Body of pancreas (tissue), 4 donors: ENCODE measurements around the gene COL9A3.

Experiments used
- CTCF ChIP-seq, 7 experiments: fragments of 450-650 bp in 4 of 7; fragments of 200-600 bp in 3 of 7; sonication (generic) in 3 of 7; IDR thresholded peaks; one replicate each; pipeline ENCODE4 v1.5.1; 2016 to 2019; ENCODE audit warnings: antibody characterized with exemption in 7 of 7
- POLR2A ChIP-seq, 3 donors: fragments of 450-650 bp; IDR thresholded peaks; one replicate each; pipeline ENCODE4 v1.6.1; 2016; ENCODE audit warnings: antibody characterized with exemption in 3 of 3, mild to moderate bottlenecking in 2 of 3

GRCh38 chr20:62822788-62823651 is 6.2 kb downstream of the COL9A3 start:
- TF ChIP-seq CTCF (IDR thresholded peaks at IDR 0.05) (peak in 4 of 7 experiments; percentile 33 to 51 (median 40)), POLR2A (IDR thresholded peaks at IDR 0.05) (no peak)
